Measurements from ENCODE around the gene IRF7.
"Not testable (repeated sequence)": the region's sequence is repeated elsewhere in the genome, so short reads cannot be mapped to it uniquely, and the experiment has no call there.

IRF7 gene

GRCh38 chr11:647672-648158 lies 32.0 kb upstream of the IRF7 start:
- not testable (repeated sequence) for H3K4me3 Mint-ChIP-seq, H3K9me3 Mint-ChIP-seq, H3K4me1 Mint-ChIP-seq, H3K27me3 Mint-ChIP-seq, DNase-seq, ATAC-seq, H3K27ac Mint-ChIP-seq
- peaks cover 14% of the 10 kb centered on the region for H3K36me3 Mint-ChIP-seq (ENCODE audit: low read depth)

GRCh38 chr11:646214-646613 lies 30.5 kb upstream of the IRF7 start:
- DNase-seq (no peak), ATAC-seq (no peak)
- H3K4me3 Mint-ChIP-seq = no peak overlapping the region
- peaks cover 10% of the 10 kb centered on the region for H3K36me3 Mint-ChIP-seq (ENCODE audit: low read depth)
- H3K27me3 Mint-ChIP-seq = no peaks in the 10 kb centered on the region
- peaks cover 4% of the 10 kb centered on the region for H3K4me1 Mint-ChIP-seq
- no peak overlapping the region for H3K27ac Mint-ChIP-seq
- H3K9me3 Mint-ChIP-seq = no peaks in the 10 kb centered on the region

GRCh38 chr11:645536-645935 lies 29.8 kb upstream of the IRF7 start:
- ATAC-seq (no peak), DNase-seq (no peak)
- no peaks in the 10 kb centered on the region for H3K9me3 Mint-ChIP-seq
- H3K4me3 Mint-ChIP-seq = no peak overlapping the region
- peaks cover 10% of the 10 kb centered on the region for H3K36me3 Mint-ChIP-seq (ENCODE audit: low read depth)
- H3K27ac Mint-ChIP-seq = no peak overlapping the region
- no peaks in the 10 kb centered on the region for H3K27me3 Mint-ChIP-seq
- peaks cover 4% of the 10 kb centered on the region for H3K4me1 Mint-ChIP-seq

- DNase-seq = no peak
- H3K27ac Mint-ChIP-seq = no peak overlapping the region
- peaks cover 3% of the 10 kb centered on the region for H3K27me3 Mint-ChIP-seq
- H3K4me3 Mint-ChIP-seq = no peak overlapping the region
- ATAC-seq = no peak
- H3K36me3 Mint-ChIP-seq (ENCODE audit: low read depth) = peaks cover 8% of the 10 kb centered on the region
- H3K4me1 Mint-ChIP-seq = peaks cover 6% of the 10 kb centered on the region
- H3K9me3 Mint-ChIP-seq = no peaks in the 10 kb centered on the region
Observed at GRCh38 chr11:643849-644738, 28.3 kb upstream of the IRF7 start.

GRCh38 chr11:643366-643765 lies 27.6 kb upstream of the IRF7 start:
- peaks cover 10% of the 10 kb centered on the region for H3K27me3 Mint-ChIP-seq
- H3K36me3 Mint-ChIP-seq (ENCODE audit: low read depth) = peaks cover 9% of the 10 kb centered on the region
- H3K4me1 Mint-ChIP-seq = peaks cover 13% of the 10 kb centered on the region
- no peak for DNase-seq
- no peak overlapping the region for H3K27ac Mint-ChIP-seq
- no peak for ATAC-seq
- no peak overlapping the region for H3K4me3 Mint-ChIP-seq
- H3K9me3 Mint-ChIP-seq = no peaks in the 10 kb centered on the region

- ATAC-seq = no peak
- Mint-ChIP-seq H3K9me3 (no peaks in the 10 kb centered on the region), H3K36me3 (ENCODE audit: low read depth) (peaks cover 5% of the 10 kb centered on the region), H3K27ac (no peak overlapping the region), H3K27me3 (peaks cover 17% of the 10 kb centered on the region), H3K4me1 (peaks cover 16% of the 10 kb centered on the region), H3K4me3 (no peak overlapping the region)
- DNase-seq = no peak
Observed at GRCh38 chr11:641806-642370, 26.1 kb upstream of the IRF7 start.

GRCh38 chr11:640021-640706 lies 24.4 kb upstream of the IRF7 start:
- no peak overlapping the region for H3K27ac Mint-ChIP-seq
- ATAC-seq = no peak
- no peaks in the 10 kb centered on the region for H3K9me3 Mint-ChIP-seq
- H3K4me1 Mint-ChIP-seq = peaks cover 17% of the 10 kb centered on the region
- H3K36me3 Mint-ChIP-seq (ENCODE audit: low read depth) = peaks cover 4% of the 10 kb centered on the region
- H3K4me3 Mint-ChIP-seq = no peak overlapping the region
- DNase-seq = no peak
- H3K27me3 Mint-ChIP-seq = peaks cover 26% of the 10 kb centered on the region

GRCh38 chr11:639332-639955 lies 23.7 kb upstream of the IRF7 start:
- Mint-ChIP-seq H3K27me3 (peaks cover 26% of the 10 kb centered on the region), H3K36me3 (ENCODE audit: low read depth) (peaks cover 4% of the 10 kb centered on the region), H3K9me3 (no peaks in the 10 kb centered on the region), H3K4me1 (peaks cover 17% of the 10 kb centered on the region), H3K4me3 (no peak overlapping the region), H3K27ac (no peak overlapping the region)
- no peak for DNase-seq
- no peak for ATAC-seq

GRCh38 chr11:638631-639331 lies 23.0 kb upstream of the IRF7 start:
- Mint-ChIP-seq H3K27ac (no peak overlapping the region), H3K4me3 (no peak overlapping the region), H3K27me3 (peaks cover 26% of the 10 kb centered on the region), H3K4me1 (peaks cover 17% of the 10 kb centered on the region), H3K36me3 (ENCODE audit: low read depth) (peaks cover 4% of the 10 kb centered on the region), H3K9me3 (no peaks in the 10 kb centered on the region)
- DNase-seq = no peak
- ATAC-seq = no peak

- Mint-ChIP-seq H3K36me3 (ENCODE audit: low read depth) (peaks cover 4% of the 10 kb centered on the region), H3K27ac (no peak overlapping the region), H3K9me3 (no peaks in the 10 kb centered on the region), H3K4me3 (peak overlapping the region; percentile 8), H3K4me1 (peaks cover 17% of the 10 kb centered on the region), H3K27me3 (peaks cover 26% of the 10 kb centered on the region)
- DNase-seq (no peak), ATAC-seq (no peak)
Observed at GRCh38 chr11:637593-638521, 22.1 kb upstream of the IRF7 start.

GRCh38 chr11:637333-637592 lies 21.5 kb upstream of the IRF7 start:
- H3K4me1 Mint-ChIP-seq = peaks cover 17% of the 10 kb centered on the region
- no peaks in the 10 kb centered on the region for H3K9me3 Mint-ChIP-seq
- H3K36me3 Mint-ChIP-seq (ENCODE audit: low read depth) = peaks cover 4% of the 10 kb centered on the region
- H3K27me3 Mint-ChIP-seq = peaks cover 26% of the 10 kb centered on the region
- DNase-seq = no peak
- no peak overlapping the region for H3K27ac Mint-ChIP-seq
- H3K4me3 Mint-ChIP-seq = peak overlapping the region; percentile 8
- ATAC-seq = no peak

GRCh38 chr11:636511-637332 lies 21.0 kb upstream of the IRF7 start, which contains the start of gene DRD4:
DRD4 (plus strand) TSS chr11:637269; CDS start chr11:637305, 36 bp downstream.
- peaks cover 26% of the 10 kb centered on the region for H3K27me3 Mint-ChIP-seq
- DNase-seq (no peak), ATAC-seq (no peak)
- no peak within 1 kb of the TSS for H3K27ac Mint-ChIP-seq
- peaks cover 17% of the 10 kb centered on the region for H3K4me1 Mint-ChIP-seq
- H3K36me3 Mint-ChIP-seq (ENCODE audit: low read depth) = peaks cover 4% of the 10 kb centered on the region
- H3K4me3 Mint-ChIP-seq = peak within 1 kb of the TSS; percentile 8
- no peaks in the 10 kb centered on the region for H3K9me3 Mint-ChIP-seq
